ENCODE data around the gene YWHAG. TPM values are rescaled to one million over a fixed set of nuclear protein-coding genes. Genes with fewer than 3 reads are reported as not detected.

YWHAG gene
- total and polyA plus RNA-seq, 9 of the 15 experiments (the other 6 are each of a cell fraction or from before 2014, with no cell fraction given): 30.4 to 246 (median 94.5) TPM

- no peak for TF ChIP-seq ZNF655 (CRISPR knock-in tag; IDR thresholded peaks at IDR 0.05)
- TF ChIP-seq ZBTB1 (CRISPR knock-in tag; IDR thresholded peaks at IDR 0.05; ENCODE audit: borderline replicate concordance, low read depth): peak; percentile 87; the same call in 1 of the 2 replicates
- TF ChIP-seq NFE2L1 (tag; IDR thresholded peaks at IDR 0.05; ENCODE audit: borderline replicate concordance, low read depth): no peak
- TF ChIP-seq POLR2AphosphoS5 (IDR thresholded peaks at IDR 0.05; ENCODE audit: control insufficient read depth, insufficient read depth, low read depth, low read length): peak; percentile 96
- TF ChIP-seq ZNF253 (CRISPR knock-in tag; conservative IDR thresholded peaks at IDR 0.05): no peak
- no peak for TF ChIP-seq ZSCAN29 (IDR thresholded peaks at IDR 0.05)
- TF ChIP-seq ILF3 (IDR thresholded peaks at IDR 0.05; ENCODE audit: borderline replicate concordance): 0 out of 2 replicates have a peak, but pooled peaks have one; percentile 26
- TF ChIP-seq TFAP4 (CRISPR knock-in tag; IDR thresholded peaks at IDR 0.05; ENCODE audit: borderline replicate concordance): peak; percentile 86
- 0 out of 2 replicates have a peak, but pooled peaks have one; percentile 46 for TF ChIP-seq HOMEZ (CRISPR knock-in tag; IDR thresholded peaks at IDR 0.05)
- TF ChIP-seq PRMT5 (CRISPR knock-in tag; IDR thresholded peaks at IDR 0.05): peak; percentile 67; the same call in 1 of the 2 replicates
- TF ChIP-seq CREBBP (IDR thresholded peaks at IDR 0.05; ENCODE audit: low read depth, low read length): no peak
- TF ChIP-seq ZNF24 (IDR thresholded peaks at IDR 0.05): no peak
- no peak for TF ChIP-seq TAL1 (IDR thresholded peaks at IDR 0.05)
- no peak for TF ChIP-seq NR2C1 (IDR thresholded peaks at IDR 0.05)
- TF ChIP-seq NR2C1 (tag; IDR thresholded peaks at IDR 0.05): no peak
- peak; percentile 70; the same call in 1 of the 2 replicates for TF ChIP-seq THRB (CRISPR knock-in tag; conservative IDR thresholded peaks at IDR 0.05)
- no peak for TF ChIP-seq MAFF (IDR thresholded peaks at IDR 0.05; ENCODE audit: low read length)
- TF ChIP-seq ZBTB2 (IDR thresholded peaks at IDR 0.05): no peak; the same call in 1 of the 2 replicates
- peak; percentile 90 for TF ChIP-seq POLR2H (tag; IDR thresholded peaks at IDR 0.05; ENCODE audit: low read depth)
- no peak for TF ChIP-seq ASH1L (IDR thresholded peaks at IDR 0.05; ENCODE audit: borderline replicate concordance, low read depth, partially characterized antibody)
- TF ChIP-seq HDAC2 (IDR thresholded peaks at IDR 0.05): 0 out of 2 replicates have a peak, but pooled peaks have one; percentile 83
- no peak for TF ChIP-seq DDX20 (tag; IDR thresholded peaks at IDR 0.05; ENCODE audit: low read depth)
- TF ChIP-seq ZNF444 (CRISPR knock-in tag; IDR thresholded peaks at IDR 0.05): no peak
Observed at GRCh38 chr7:76358481-76359110, at the start of gene YWHAG (continued).
